Measurements from ENCODE around the gene NEK6.

The NEK6 gene

DNA sequence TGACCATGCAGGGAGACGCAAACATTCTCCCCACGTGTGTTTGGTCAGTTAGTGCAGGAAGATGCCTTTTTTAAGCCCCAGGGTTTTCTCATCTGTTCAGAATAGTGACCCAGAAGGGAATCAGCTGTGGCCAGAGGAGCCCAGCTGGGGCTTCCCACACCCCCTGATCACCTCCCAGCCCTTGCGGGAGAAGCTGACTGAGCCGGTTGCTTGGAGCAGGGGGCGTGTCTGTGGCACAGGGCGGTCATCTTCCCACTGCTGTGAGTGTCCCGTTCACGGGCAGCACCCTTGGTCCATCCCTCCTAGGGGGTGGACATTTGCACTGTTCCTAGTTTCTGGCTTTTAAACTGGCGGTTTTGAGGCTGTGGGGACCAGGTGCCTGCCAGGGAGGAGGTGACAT, 69.7 kb downstream of the NEK6 start:
- no peak for DNase-seq

DNA sequence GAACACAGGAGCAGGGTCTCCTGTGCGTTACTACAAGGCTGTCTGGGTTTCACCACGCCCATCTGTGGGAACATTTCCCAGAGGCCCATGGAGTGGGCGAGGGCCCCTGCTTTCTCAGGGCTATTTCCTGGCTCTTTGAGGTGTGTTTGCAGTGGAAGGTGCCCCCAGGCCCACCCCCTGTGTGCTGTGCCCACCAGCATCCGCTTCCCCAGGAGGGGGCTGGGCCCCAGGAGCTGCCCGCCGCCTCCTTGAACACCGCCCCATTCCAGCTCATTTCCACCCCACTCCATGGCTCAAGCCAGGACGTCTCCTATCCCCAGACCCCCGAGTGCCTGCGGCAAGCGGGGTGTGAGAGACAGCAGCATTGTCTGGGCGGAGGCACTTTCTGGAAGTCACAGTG, 70.5 kb downstream of the NEK6 start:
- no peak for DNase-seq

DNA sequence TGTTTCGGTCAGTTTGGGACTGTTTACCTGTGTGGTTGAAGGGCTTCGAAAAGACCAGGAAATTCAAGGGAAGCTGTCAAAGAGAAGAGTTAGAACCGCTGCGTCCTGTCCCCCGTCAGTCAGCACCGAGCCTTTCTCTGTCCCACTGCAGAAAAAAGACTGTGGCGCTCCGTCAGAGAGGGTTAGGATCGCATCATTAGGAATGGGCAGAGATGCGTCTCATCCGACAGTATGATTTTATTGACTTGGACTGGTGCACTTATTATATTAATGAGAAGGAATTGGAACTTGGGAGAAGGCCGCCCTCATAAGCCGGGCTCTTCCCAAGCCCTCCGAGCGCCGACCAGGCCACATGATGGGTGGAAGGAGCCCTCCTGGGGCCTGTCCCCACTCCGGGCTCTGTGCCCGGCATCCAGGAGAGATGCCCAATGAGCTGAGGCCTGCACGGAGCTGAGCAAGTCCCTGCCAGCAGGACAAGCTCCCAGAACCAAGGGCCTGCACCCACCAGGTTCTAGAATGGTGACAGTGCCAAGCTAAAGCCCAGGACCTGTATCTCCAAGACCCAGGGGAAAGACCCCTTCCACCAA, 71.5 kb downstream of the NEK6 start:
- no peak for DNase-seq

DNA sequence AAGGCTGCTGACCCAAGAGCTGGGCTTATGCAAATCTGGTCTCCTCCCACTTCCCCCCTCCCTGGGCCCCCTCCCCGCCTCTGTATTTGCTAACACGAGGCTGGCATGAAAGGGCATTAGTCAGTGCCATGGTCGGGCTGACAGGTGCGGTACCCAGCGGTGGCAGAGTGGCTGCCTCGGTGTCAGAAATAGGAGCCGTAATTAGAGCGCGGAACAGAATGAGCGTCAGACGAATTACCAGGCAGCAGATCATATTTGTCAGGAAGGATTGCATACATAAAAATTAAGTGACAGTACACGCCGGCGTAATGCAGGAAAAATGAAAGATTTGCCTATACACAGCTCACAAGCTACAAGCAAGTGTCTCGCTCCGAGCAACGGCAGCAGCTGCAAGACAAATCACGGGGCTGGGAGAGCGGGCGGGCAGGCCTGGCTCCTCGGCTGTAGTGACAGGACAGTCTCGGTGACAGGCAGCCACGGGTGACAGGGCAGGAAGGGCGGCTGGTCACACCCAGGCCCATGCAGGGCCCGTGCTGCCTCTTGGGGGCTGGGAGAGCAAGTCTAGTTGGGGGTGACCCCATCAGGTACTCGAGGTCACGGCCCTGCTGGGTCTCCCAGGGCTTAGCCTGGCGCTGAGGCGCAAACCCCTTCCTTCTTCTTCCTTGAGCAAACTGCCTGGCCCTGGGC, 72.4 kb downstream of the NEK6 start:
- no peak for DNase-seq

DNA sequence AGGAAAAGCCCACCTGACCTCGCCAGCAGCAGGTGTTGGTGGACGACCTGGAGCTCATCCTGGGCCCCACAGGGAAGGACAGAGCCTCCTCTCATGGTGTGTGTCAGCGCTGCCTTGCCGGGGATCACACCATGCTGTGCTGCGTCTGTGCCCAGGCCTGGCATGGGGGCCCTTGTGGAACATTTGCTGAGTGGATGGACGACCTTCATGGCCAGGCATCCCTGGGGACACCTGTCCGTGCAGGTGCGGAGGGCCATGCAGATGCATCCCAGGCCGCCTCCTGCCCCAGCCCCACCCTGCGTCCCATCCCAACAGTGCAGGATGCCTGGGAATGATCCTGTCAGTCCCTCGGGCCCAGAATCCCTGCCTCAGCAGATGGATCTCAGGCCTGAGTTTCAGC, 73.8 kb downstream of the NEK6 start:
- DNase-seq, result no peak

DNA sequence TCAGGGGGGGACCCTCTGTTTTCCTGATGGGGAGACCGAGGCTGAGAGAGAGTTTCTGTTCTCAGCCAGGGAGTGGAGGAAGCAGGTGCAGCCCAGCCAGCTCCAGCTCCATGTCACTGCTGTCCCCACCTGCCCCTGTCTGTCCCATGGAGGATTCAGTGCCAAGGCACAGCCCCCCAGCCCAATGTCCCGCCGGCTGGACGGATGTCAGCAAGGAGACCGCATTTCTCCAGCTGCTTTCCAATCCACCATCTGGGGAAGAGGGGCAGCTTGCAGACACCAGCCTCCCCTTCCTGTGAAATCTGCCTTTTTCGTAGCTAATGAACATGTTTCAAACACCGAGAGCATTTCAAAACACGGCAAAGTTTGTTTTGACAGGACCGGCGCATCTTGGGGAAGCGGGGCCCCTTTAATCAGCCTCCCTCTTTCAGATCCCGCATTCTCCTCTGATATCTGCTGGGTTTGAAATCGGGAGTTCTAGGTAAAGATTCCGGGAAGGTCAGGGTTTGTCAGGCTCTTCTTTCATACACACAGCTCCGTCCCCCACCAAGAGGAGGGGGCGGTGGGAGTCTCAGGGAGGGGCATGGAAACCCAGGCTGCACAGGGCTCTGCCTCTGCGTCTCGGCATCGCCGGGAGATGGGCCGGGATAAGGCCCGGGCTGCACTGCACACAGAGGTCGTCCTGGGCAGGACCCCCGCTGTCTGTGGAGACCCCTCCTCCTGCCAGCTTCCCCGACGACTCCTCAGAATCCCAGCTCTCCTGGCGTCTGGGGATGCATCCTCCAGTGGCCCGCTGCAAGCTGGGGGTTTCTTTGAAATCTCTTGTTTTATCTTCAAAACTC, 74.8 kb downstream of the NEK6 start:
- no peak for DNase-seq

DNA sequence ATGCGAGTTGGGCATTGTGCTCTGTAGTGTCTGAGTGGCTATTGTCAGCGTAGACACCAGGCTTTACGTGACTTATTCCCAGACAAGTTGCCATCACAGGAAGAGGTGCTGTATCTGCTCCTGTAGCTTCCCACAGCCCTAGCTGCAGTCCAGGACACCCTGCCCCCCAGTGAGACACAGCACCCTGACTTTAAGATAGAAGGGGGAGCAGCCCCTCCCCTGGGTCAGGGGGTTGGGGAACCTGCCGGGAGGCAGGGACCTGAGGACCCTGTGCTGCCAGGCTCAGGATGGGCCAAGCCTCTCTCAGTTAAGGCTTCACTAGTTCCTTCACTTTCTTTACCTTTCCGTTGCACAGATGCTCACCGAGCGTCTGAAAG, 75.4 kb downstream of the NEK6 start:
- DNase-seq, result no peak

DNA sequence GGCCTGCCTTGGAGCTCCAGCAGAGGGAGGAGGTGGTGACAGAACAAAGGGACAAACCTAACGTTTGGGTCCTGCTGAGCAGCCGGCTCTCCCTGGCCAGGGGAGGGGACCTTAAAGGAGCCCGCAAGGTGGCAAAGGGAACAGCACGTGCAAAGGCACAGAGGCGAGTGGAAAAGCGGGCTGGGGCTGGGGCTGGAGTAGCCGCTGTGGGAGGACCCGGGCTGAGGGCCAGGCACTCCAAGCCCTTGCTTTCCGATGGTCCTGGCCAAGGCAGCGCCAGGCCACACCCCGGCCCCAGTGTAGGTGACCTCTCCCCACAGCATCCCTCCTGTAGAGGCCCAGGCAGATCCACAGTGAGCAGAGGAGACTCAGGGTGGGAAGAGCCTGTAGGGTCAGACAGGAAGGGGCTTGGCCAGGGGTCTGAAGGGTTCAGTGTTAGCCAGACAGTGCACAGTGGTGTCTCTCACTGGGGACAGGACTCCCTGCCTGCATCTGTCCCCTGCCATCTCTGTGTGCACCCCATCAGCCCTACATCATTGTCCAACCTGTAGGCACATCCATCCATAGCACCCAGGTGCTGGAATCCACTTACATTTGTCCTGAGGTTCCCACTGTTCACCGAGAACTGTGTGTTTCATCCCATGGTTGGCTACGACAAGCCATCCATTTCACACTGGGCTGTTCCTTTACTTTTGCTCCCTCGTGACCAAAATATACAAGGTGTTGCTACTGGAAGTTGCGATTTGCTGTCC, 77.0 kb downstream of the NEK6 start:
- DNase-seq, result no peak

DNA sequence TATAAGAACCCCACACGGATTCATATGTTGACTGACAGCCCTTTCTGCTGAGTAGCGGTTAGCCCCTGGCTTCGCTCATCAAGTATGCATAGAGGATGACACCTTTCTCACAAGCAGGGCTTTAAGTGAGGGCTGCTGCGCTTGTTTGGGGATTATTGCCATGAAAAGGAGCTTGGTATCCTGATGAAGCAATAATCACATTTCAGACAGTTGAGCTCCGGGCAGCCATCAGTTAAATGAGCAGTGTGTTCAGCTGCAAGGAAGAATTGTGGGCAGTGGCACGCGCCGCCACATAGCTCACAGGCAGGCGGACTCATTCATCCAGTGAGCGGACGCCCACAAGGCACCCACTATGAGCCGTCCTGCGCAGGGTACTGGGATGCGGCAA, 77.6 kb downstream of the NEK6 start:
- no peak for DNase-seq

DNA sequence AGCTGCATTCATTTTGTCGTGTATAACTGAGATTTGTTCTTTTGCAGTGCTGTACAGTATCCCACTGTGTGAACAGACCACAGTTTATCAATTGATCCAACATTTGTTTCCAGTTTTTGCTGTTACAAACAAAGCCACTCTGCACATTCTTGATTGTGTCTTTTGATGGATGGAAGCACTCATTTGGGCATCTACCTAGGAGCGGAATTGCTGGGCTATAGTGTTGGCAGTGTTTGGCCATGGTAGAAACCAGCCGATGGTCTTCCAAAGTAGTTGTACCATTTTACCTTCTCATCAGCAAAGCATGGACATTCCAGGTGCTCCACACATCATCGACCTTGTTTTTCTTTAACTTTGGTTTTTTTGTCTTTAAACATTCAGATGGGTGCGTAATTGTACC, 79.8 kb downstream of the NEK6 start:
- no peak for DNase-seq

DNA sequence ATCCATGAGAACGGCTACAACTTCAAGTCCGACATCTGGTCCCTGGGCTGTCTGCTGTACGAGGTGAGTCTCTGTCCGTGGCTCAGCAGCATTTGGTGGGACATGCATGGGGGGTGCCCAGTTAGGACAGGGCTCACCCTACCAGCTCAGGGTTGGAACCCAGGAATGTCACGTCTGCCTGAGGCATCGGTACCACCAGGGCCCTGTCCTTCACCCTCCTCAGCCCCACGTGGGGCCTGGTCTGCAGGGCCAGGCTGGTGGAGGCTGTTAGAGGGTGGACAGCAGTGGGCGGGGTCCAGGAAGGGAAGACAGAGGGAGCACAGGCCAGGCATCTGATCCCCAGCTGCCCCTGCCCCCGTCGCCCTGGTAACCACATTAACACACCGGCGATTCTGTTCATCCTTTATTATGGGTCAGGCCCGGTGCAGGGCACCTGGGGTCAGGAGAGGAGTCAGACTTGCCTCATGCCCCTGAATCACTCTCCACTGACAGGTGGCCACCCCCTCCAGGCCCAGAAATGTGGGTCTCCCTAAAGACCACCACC, 81.9 kb downstream of the NEK6 start:
- DNase-seq, result no peak

DNA sequence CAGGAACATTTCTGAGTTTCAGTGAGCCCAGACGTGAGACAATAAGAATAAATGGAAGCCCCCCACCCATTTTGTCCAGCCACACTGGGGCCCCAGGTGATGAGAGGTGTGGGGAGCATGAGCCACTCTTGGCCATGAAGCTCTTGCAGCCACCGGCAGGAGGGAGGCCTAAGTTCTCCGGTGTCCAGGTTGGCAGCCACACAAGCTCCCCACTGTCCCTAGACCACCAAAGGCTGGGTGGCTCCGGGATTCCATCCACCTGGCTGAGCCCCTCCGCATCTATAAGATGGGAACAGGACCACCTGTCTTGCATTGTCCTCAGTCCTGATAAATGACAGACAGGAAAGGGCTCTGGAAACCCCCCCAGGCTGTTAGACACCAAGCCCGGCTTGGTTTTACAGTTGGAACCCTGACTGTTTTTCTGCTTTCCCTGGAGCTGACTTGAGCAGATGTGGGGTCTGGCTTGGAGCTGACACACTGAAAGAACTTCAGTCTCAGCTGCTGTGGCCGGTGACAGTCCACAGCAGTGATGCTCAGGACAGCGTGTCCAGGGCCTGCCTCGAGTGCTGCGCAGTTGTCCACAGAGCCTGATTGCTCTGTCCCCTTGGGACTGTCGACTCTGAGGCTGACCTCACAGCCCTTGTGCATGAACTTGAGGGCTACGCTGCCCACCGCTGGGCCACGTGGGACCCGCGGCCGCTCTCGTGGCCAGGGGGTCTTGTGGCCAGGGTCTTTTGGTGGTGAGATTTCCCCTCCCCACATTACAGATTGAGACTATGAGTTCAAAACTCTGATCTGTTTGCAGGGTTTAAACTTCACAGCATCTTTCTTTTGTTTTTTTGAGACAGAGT, 82.7 kb downstream of the NEK6 start:
- no peak for DNase-seq

DNA sequence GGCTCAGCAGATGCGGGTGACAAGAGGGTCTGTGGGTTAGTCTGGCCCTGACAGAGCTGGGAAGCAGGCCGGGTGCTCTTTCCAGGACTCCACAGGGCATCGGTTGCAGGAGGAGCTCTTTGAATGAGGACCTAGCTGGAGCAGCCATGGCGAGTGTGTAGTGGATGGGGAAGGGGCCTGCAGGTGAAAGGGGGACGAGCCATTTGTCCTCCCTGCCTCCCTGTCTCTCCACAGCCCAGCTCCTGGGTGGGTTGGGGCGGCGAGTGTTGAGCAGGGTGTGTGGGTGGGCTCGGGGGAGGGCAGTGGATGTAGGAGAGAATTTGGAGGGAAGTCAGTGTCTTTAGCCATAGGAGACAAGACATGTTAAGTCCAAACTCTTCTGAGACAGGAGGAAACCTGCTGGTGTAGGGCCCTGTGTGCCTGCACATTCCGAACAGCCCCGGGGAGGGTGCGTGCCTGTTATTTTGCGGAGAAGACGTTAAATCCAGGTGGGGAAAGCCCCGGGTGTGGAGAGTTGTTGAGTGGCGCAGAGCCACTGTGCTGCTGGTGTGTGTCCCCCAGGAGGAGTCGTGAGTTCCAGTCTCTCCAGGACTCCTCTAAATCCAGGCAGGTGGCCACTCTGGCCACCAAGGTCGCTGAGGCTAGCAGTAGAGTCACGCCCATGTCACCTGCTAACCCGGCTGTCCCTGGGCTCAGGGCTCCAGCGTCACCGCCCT, 83.9 kb downstream of the NEK6 start:
- DNase-seq, result no peak

DNA sequence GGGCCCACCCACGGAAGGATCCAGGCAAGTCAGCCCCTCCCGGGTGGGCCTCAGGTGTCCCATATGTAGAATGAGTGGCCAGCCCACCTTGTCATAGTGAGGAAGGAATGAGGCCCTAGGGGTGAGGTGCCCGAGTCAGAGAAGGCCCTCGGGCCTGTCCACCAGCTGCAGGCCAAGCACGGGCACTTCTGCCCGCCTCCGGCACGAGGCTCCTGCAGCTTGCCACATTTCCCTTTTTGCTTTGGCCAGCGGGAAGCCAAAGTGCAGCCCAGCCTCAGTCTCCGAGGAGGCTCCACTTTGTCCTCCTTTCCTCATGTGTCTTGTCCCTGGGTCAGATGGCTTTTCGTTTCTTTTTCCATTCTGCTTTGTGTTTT, 84.6 kb downstream of the NEK6 start:
- no peak for DNase-seq

DNA sequence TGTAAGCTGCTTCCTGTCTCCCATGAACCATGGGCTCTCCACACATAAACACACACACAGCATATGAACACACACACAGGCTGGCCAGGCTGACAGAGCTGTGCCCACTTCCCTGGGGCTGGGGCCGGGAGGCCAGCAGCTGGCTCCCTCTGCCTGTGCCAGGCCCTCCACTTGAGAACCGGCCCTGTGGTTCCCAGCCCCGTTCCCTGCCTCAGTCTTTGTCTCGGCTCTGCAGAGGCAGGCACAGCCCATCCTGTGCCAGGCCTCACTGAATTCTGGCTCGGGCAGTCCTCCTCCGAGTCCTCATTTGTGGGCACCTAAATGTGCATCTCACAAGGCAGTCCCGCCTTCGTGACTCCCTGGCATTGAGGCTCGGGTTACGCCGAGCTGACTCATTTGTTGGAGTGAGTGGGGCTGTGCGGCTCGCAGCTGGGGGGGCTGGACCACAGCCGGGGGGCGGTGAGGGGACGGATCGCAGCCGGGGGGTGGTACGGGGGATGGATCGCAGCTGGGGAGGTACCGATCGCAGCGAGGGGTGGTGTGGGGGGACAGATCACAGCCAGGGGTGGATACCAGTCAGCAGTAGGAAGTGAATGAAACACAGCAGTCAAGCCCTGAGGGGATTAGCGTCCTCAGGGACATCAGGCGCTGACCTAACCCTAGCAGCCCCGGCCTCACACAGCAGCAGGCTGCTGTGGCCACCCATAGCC, 85.2 kb downstream of the NEK6 start:
- no peak for DNase-seq

DNA sequence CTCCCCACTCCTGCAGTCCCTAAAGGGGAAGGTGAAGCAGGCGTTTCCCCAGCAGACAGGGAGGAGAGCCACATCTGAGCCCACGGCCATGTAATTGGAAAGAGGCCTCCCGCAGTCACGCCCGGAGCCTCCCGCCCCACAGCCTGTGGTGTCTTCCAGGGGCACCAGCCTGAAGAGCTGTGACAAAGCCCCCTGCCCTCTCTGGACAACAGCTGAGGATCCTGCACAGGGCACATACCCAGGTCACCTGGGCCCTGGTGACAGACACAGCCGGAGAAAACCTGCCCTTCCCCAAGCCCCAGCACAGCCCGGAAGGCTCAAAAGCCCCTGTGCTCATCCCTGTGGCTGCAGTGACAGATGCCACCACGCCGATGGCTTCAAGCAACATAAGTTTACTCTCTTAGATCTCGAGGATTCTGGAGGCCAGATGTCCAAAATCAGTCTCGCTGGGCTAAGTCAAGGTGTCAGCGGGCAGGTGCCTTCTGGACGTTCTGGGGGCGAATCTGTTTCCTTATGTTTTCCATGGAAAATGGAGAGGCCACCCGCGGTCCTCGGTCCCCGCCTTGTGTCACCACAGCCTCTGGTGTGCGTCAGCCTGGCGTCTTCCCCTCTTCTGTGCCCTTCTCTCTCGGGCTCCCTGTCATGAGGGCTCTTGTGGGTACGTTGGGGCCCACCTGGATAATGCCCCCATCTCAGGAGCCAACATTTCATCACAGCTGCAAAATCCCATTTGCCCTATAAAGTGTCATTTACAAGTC, 86.0 kb downstream of the NEK6 start:
- no peak for DNase-seq

DNA sequence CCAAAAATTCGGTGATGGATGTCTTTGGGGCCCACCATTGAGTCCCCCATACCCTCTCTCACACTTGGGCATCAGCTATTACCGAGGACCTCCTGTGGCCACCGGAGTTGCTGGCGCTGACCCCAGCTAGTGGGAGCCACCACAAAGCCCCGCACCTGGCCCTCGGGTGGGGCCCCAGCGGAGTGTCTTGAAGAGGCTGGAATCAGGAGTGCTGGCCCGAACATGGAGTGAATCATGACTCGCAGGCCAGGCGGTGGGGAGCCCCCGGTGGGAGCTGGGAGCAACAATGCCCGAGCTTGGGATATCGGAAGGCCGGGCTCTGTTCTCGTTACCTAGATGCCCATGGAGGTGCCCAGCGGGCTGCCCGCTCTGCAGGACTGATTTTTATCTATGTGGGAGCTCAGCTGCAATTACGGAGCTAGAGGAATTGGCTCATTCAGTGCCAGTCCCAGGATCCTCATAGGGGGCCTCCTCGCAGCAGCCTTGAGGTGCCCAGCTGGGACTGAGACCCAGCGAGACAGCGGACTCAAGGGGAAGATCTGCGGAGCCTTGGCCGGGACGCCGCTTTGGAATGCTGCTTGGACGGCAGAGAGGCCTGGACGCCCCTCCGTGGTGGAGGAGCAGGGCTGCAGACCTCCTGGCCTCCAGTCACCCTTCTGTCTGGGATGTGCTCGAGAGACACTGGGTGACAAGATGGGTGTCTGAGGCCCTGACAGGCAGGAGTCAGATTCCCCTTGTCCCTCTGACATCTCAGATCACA, 86.7 kb downstream of the NEK6 start:
- DNase-seq, result no peak

DNA sequence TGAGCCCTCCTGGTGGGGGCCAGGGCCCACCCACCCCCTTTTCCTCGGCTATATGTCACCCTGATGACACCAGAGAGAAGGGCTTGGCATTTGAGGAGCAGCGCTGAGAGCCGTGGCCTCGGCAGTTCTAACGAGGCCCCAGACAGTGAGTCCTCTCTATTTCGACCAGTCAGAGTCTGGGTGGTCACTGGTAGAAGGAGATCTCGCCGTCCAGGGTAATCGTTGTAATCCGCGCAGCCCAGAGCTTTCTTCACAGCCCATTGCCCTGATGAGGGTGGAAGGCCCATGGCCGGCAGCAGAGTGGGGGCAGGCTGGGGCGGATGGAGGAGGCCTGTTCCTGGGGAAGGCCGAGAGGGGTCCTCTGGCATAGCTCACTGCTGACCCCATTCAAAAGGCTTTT, 87.3 kb downstream of the NEK6 start:
- no peak for DNase-seq

DNA sequence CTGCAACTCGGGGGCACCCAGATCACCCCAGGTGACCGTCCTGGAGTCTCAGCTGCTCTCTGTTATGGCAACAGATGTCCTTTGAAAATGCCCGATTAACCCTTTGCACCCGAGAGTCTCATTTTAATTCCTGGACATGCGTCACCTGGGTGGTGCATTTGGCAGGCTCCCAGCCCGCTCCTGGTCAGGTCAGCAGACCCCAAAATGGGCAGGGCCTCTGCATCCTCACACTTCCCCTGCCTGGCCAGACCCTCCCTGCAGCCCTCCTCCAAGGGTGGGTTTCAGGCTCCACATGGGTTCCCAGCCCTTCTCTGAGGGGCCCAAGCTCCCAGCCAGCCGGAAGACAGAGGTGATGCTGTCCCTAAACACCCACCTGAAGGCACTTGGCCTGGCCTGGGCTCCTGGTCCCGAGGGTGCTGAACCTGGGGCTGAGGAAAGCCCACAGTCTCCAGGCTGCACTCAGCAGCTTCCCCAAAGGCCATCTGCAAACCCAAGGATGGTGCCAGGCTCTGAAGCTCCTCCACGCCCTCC, 88.1 kb downstream of the NEK6 start:
- DNase-seq, result no peak
